H1 (cell line): ENCODE results near the gene RPS6KB2. TPM values are rescaled to one million over a fixed set of nuclear protein-coding genes. Genes with fewer than 3 reads are reported as not detected.

Experiments
- BRCA1 ChIP-seq: IDR thresholded peaks from 2 replicates; pipeline ENCODE4 v1.6.1; 2012; ENCODE audit warnings: low read depth, low read length, improper control_type of control experiment
- CREB1 ChIP-seq: IDR thresholded peaks from 2 replicates; pipeline ENCODE4 v1.6.1; 2012; ENCODE audit warnings: inconsistent platforms
- E2F6 ChIP-seq: IDR thresholded peaks from 2 replicates; pipeline ENCODE4 v1.6.1; 2012; ENCODE audit warnings: inconsistent platforms
- EGR1 ChIP-seq: IDR thresholded peaks from 2 replicates; pipeline ENCODE4 v1.6.1; 2011; ENCODE audit warnings: low read depth, low read length, borderline replicate concordance
- FOSL1 ChIP-seq: IDR thresholded peaks from 2 replicates; pipeline ENCODE4 v1.6.1; 2011; ENCODE audit warnings: mild to moderate bottlenecking, low read depth, low read length, moderate library complexity; ENCODE audit not compliant: insufficient read depth
- JUND ChIP-seq: IDR thresholded peaks from 2 replicates; pipeline ENCODE4 v1.6.1; 2011; ENCODE audit warnings: mild to moderate bottlenecking, improper control_type of control experiment, low read length
- MAFK ChIP-seq: IDR thresholded peaks from 2 replicates; pipeline ENCODE4 v1.6.1; 2012; ENCODE audit warnings: low read depth, mild to moderate bottlenecking, improper control_type of control experiment, low read length
- PHF8 ChIP-seq: fragments of 200-600 bp; sonication (generic); conservative IDR thresholded peaks from 2 replicates; pipeline ENCODE4 v1.7.1; 2012; ENCODE audit warnings: low read depth, mild to moderate bottlenecking, inconsistent platforms, low read length, moderate library complexity
- POLR2AphosphoS5 ChIP-seq: IDR thresholded peaks from 2 replicates; pipeline ENCODE4 v1.6.1; 2011; ENCODE audit warnings: low read depth, low read length
- RBBP5 ChIP-seq: IDR thresholded peaks from 2 replicates; pipeline ENCODE4 v1.7.1; 2012; ENCODE audit warnings: low read depth, mild to moderate bottlenecking, inconsistent platforms, low read length, moderate library complexity, borderline replicate concordance
- RFX5 ChIP-seq: IDR thresholded peaks from 2 replicates; pipeline ENCODE4 v1.6.1; 2011; ENCODE audit warnings: low read depth, low read length, improper control_type of control experiment, borderline replicate concordance
- SIRT6 ChIP-seq: IDR thresholded peaks from one replicate; pipeline ENCODE4 v1.7.1; 2012; ENCODE audit warnings: low read length, inconsistent platforms
- SP1 ChIP-seq: IDR thresholded peaks from 2 replicates; pipeline ENCODE4 v1.6.1; 2011; ENCODE audit warnings: low read depth, low read length
- TBP ChIP-seq: IDR thresholded peaks from 2 replicates; pipeline ENCODE4 v1.6.1; 2011; ENCODE audit warnings: low read depth, low read length, improper control_type of control experiment
- TEAD4 ChIP-seq: IDR thresholded peaks from 2 replicates; pipeline ENCODE4 v1.6.1; 2012; ENCODE audit warnings: low read depth, low read length, inconsistent platforms, mixed read lengths
- polyA plus RNA-seq, 7 experiments: library from polyadenylated mRNA; depleted of rRNA in 3 of 7; stranded (reverse) in 5 of 7; unstranded in 2 of 7; fragments of >200 nt in 5 of 7; fragments of 200-250 nt in 2 of 7; gene quantifications; 1 replicate in 5 of 7; 2 replicates in 1 of 7; 4 replicates in 1 of 7; pipeline versions ENCODE4 v1.2.1 to v1.2.3, GENCODE V29; 2011 to 2013; ENCODE audit warnings: missing spikeins in 2 of 7, mixed read lengths in 2 of 7
- total RNA-seq: library from RNA; stranded (reverse); fragmentation: NEBNext Ultra II Directional; extraction: Animal tissue kit (Norgen Biotek cat#: 25700); gene quantifications from 2 replicates; pipeline ENCODE4 v1.2.1, GENCODE V29; 2021
- TF ChIP-seq, protein P1 (sequence below): IDR thresholded peaks from 2 replicates; pipeline ENCODE4 v1.6.1; 2012; ENCODE audit warnings: inconsistent platforms

The RPS6KB2 gene
- total and polyA plus RNA-seq, 2 of the 8 experiments (the other 6 are each of a cell fraction or from before 2014, with no cell fraction given), result 41.0 to 47.1 TPM

- TF ChIP-seq MAFK (no peak), TEAD4 (no peak), JUND (no peak), RBBP5 (peak; percentile 69; the same call in 1 of the 2 replicates), POLR2AphosphoS5 (peak; percentile 30), SP1 (peak; percentile 55; the same call in 1 of the 2 replicates), BRCA1 (no peak), E2F6 (peak; percentile 71), SIRT6 (no peak), CREB1 (peak; percentile 66), FOSL1 (no peak), RFX5 (no peak), PHF8 (no peak; the same call in 1 of the 2 replicates), EGR1 (no peak), TBP (no peak; the same call in 1 of the 2 replicates)
- TF ChIP-seq, protein P1, sequence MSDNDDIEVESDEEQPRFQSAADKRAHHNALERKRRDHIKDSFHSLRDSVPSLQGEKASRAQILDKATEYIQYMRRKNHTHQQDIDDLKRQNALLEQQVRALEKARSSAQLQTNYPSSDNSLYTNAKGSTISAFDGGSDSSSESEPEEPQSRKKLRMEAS, result peak; percentile 69; the same call in 1 of the 2 replicates
These were observed 7.5 kb upstream of the RPS6KB2 start (continued) for GRCh38 chr11:67420646-67421429.
